Tibial nerve (tissue), 4 donors: Measurements from ENCODE around the gene MAG. TPM values are rescaled to one million over a fixed set of nuclear protein-coding genes. Genes with fewer than 3 reads are reported as not detected.

Experiments
- DNase-seq, 2 donors: peaks; one replicate each; pipeline ENCODE4 v3.0.0-alpha.2; 2019; ENCODE audit warnings: low spot score in 2 of 2
- H3K27ac ChIP-seq, 4 donors: fragments of 200-600 bp; sonication (generic) in 3 of 4; one replicate each; pipeline ENCODE4 v1.5.1; 2017 to 2019; ENCODE audit warnings: mild to moderate bottlenecking in 1 of 4
- H3K27me3 ChIP-seq, 2 donors: fragments of 200-600 bp; sonication (generic) in 1 of 2; one replicate each; pipeline versions ENCODE4 v1.5.1 to v1.6.0; 2017 to 2019
- H3K36me3 ChIP-seq, 3 donors: fragments of 200-600 bp; sonication (generic); one replicate each; pipeline ENCODE4 v1.5.1; 2018 to 2019
- H3K4me1 ChIP-seq, 4 donors: fragments of 200-600 bp; sonication (generic) in 3 of 4; one replicate each; pipeline ENCODE4 v1.5.1; 2017 to 2019
- H3K4me3 ChIP-seq, 4 donors: fragments of 200-600 bp; sonication (generic) in 3 of 4; one replicate each; pipeline ENCODE4 v1.5.1; 2017 to 2019; ENCODE audit warnings: mild to moderate bottlenecking in 1 of 4, moderate library complexity in 1 of 4
- H3K9me3 ChIP-seq, 4 donors: fragments of 200-600 bp; sonication (generic) in 3 of 4; one replicate each; pipeline ENCODE4 v1.5.1; 2017 to 2019
- EP300 ChIP-seq, 2 donors: sonication (generic); formaldehyde crosslinking; IDR thresholded peaks; one replicate each; pipeline ENCODE4 v1.6.1; 2017; ENCODE audit warnings: antibody characterized with exemption in 2 of 2, mild to moderate bottlenecking in 1 of 2
- POLR2A ChIP-seq, 2 donors: fragments of 450-650 bp; IDR thresholded peaks; one replicate each; pipeline ENCODE4 v1.6.1; 2017; ENCODE audit warnings: antibody characterized with exemption in 2 of 2, mild to moderate bottlenecking in 2 of 2, moderate library complexity in 2 of 2
- WGBS, 2 donors: methylation state at CpG; one replicate each; pipeline ENCODE4 v1.1.5; 2018; 5-methylcytosine and 5-hydroxymethylcytosine counted together
- total RNA-seq, 4 donors: library from RNA; depleted of rRNA; stranded (reverse); fragments of >200 nt; gene quantifications; one replicate each; pipeline ENCODE4 v1.1.0, GENCODE V29; 2016
- TF ChIP-seq, protein P1 (sequence below), 5 experiments: fragments of 200-600 bp in 3 of 5; fragments of 450-650 bp in 2 of 5; sonication (generic) in 3 of 5; IDR thresholded peaks; one replicate each; pipeline ENCODE4 v1.5.1; 2016 to 2019; ENCODE audit warnings: antibody characterized with exemption in 5 of 5, mild to moderate bottlenecking in 3 of 5, moderate library complexity in 2 of 5

The MAG gene
- total RNA-seq, 4 donors from 2014 or later: 31.8 to 49.6 (median 38.4) TPM

DNA sequence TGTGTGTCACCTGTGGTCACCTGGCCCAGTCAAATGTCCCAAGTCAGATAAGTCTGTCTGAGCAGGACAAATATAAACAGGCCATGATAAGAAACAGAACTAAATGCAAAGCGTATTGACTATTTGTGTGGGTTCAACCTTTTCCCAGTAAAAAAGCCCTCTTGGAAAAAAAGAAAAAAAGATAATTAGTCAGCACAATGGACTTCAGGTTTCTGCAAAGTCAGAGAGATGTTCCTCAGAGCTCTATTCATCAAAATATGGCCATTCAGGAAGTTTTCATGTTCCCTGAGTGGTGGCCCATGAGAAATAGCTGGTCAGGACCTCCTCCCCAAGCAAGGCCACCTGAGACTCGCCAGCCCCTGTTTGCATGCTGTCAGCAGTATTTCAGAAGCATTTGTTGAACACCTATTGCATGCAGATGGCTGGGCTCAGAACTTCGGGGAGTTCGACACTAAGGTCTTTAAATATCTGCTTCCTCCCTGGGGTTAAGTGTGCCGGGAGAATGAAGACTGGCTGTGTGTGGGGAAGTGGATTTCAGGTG lies 69.0 kb downstream of the MAG start:
- Histone ChIP-seq H3K9me3 (no peaks in the 10 kb centered on the region), H3K4me1 (peaks cover 0 to 7% (median 0%) of the 10 kb centered on the region in 4 donors), H3K36me3 (no peaks in the 10 kb centered on the region), H3K27ac (no peak overlapping the region), H3K27me3 (peaks cover 0 to 11% of the 10 kb centered on the region in 2 donors), H3K4me3 (no peak overlapping the region)
- no peak for TF ChIP-seq POLR2A (IDR thresholded peaks at IDR 0.05)
- no peak for TF ChIP-seq EP300 (IDR thresholded peaks at IDR 0.05)
- TF ChIP-seq, protein P1, sequence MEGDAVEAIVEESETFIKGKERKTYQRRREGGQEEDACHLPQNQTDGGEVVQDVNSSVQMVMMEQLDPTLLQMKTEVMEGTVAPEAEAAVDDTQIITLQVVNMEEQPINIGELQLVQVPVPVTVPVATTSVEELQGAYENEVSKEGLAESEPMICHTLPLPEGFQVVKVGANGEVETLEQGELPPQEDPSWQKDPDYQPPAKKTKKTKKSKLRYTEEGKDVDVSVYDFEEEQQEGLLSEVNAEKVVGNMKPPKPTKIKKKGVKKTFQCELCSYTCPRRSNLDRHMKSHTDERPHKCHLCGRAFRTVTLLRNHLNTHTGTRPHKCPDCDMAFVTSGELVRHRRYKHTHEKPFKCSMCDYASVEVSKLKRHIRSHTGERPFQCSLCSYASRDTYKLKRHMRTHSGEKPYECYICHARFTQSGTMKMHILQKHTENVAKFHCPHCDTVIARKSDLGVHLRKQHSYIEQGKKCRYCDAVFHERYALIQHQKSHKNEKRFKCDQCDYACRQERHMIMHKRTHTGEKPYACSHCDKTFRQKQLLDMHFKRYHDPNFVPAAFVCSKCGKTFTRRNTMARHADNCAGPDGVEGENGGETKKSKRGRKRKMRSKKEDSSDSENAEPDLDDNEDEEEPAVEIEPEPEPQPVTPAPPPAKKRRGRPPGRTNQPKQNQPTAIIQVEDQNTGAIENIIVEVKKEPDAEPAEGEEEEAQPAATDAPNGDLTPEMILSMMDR (IDR thresholded peaks at IDR 0.05): no peak
- 26 to 64% methylated on average over 5 of the region's 5 CpGs for WGBS, 2 donors
- DNase-seq: no peak

DNA sequence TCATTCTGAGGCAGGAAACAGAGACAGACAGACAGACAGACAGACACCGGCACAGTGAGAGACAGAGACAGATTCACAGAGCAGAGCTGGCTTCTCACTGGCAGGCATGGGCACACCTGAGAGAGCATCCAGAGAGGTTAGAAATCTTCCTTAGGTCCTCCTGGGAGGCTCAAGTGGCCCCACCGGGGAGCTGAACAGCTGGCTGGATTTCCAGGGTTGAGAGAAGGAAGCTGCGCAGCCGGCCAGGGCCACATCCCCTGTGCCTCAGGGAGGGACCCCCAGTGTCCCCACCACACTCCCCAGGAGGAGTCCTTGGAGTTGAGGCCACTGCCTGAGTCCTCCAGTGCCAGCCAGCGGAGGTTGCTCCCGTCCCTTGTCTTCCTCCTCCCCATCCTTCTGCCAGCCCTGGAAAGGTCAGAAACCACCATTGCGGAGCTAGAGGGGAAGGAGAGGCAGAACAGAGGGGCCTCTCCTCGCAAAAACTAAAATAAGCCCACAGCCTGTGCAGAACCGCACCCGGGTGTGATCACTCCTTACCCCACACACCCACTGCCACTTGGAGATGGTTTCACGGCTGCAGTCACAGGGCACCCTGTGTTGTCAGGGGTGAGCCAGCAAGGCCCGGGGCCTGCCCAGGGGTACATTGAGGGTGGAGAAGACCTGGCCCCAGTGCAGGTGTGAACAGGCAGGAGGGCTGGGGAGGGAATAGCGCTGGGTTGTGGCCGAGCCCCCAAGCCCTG lies 70.5 kb downstream of the MAG start:
- Histone ChIP-seq H3K4me3 (no peak overlapping the region), H3K27me3 (peaks cover 0 to 11% of the 10 kb centered on the region in 2 donors), H3K27ac (no peak overlapping the region), H3K36me3 (no peaks in the 10 kb centered on the region), H3K9me3 (no peaks in the 10 kb centered on the region), H3K4me1 (peaks cover 0 to 7% (median 0%) of the 10 kb centered on the region in 4 donors)
- DNase-seq: no peak
- TF ChIP-seq EP300 (IDR thresholded peaks at IDR 0.05) (no peak), POLR2A (IDR thresholded peaks at IDR 0.05) (no peak)
- TF ChIP-seq, protein P1 (IDR thresholded peaks at IDR 0.05): no peak
- WGBS, 2 donors: 70 to 74% methylated on average over 12 to 14 of the region's 14 CpGs

DNA sequence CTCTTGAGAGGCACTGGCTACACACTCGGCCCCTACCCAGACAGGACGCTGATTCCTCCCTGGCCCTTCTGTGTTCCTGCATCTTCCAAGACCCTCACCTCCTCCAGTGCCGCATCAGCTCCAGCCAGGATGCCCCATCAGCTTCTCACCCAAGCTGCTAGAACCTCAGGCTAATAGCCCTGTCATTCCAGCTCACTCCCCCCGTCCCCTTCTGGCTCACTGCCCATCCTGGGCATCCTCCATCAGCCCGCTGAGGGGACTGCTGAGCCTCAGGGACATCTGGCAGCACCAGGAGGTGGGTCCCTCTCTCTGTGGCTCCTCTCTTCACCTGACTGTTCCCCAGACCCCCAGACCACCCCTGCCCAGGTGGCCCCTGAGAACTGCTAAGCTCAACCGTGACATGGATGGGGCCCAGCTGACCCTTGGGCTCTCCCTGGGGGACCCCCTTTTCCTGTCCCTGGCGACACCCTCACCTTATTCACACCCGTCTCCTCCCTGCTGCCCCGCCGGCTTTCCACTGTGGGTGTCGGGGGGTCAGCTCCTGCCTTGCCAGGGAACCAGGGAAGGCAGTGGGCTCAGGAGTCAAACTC lies 71.1 kb downstream of the MAG start:
- Histone ChIP-seq H3K36me3 (no peaks in the 10 kb centered on the region), H3K9me3 (no peaks in the 10 kb centered on the region), H3K27ac (no peak overlapping the region), H3K4me1 (peaks cover 0 to 2% (median 0%) of the 10 kb centered on the region in 4 donors), H3K27me3 (peaks cover 0 to 11% of the 10 kb centered on the region in 2 donors), H3K4me3 (no peak overlapping the region)
- DNase-seq: no peak
- TF ChIP-seq, protein P1 (IDR thresholded peaks at IDR 0.05): no peak
- TF ChIP-seq POLR2A (IDR thresholded peaks at IDR 0.05) (no peak), EP300 (IDR thresholded peaks at IDR 0.05) (no peak)
- 69 to 81% methylated on average over 9 to 11 of the region's 11 CpGs for WGBS, 2 donors

Other genes starting within 250 kb of the MAG start
- gene FXYD3, start 176.3 kb upstream of the MAG start, total RNA-seq: 10 to 100 TPM; 10.8 to 33.9 (median 16.6) TPM
- 100 to 1,000 TPM; 207 to 323 (median 302) TPM for gene LGI4, start 157.1 kb upstream of the MAG start, total RNA-seq
- gene FXYD1, start 153.3 kb upstream of the MAG start, total RNA-seq: 100 to 1,000 TPM in 1 of 4 donors, 10 to 100 TPM in 3; 72.9 to 193 (median 84.9) TPM
- gene FXYD7, start 148.9 kb upstream of the MAG start, total RNA-seq: 1 to 10 TPM in 3 of 4 donors, not detected in 1; 2.5 to 5.9 (median 5.7) TPM
- gene FXYD5, start 137.4 kb upstream of the MAG start, total RNA-seq: 10 to 100 TPM; 19.9 to 53.4 (median 37.5) TPM
- gene FAM187B, start 63.4 kb upstream of the MAG start, total RNA-seq: not detected
- gene LSR, start 43.2 kb upstream of the MAG start, total RNA-seq: 10 to 100 TPM in 2 of 4 donors, 1 to 10 TPM in 2; 3.1 to 34.9 (median 19.1) TPM
- 100 to 1,000 TPM in 3 of 4 donors, 10 to 100 TPM in 1; 98.5 to 172 (median 128) TPM for gene USF2, start 23.2 kb upstream of the MAG start, total RNA-seq
- 1 to 10 TPM in 1 of 4 donors, not detected in 3; 2.9 TPM for gene HAMP, start 9.6 kb upstream of the MAG start, total RNA-seq
- 10 to 100 TPM in 3 of 4 donors, 1 to 10 TPM in 1; 7.2 to 22.8 (median 13.4) TPM for gene CD22, start 37.0 kb downstream of the MAG start, total RNA-seq
- gene FFAR1, start 55.7 kb downstream of the MAG start, total RNA-seq: under 1 TPM in 1 of 4 donors, not detected in 3; 0.59 TPM
- under 1 TPM in 1 of 4 donors, not detected in 3; 0.87 TPM for gene FFAR3, start 66.3 kb downstream of the MAG start, total RNA-seq
- gene GPR42, start 78.9 kb downstream of the MAG start, total RNA-seq: not detected
- gene FFAR2, start 156.1 kb downstream of the MAG start, total RNA-seq: under 1 TPM in 1 of 4 donors, not detected in 3; 0.22 TPM
- not detected for gene KRTDAP, start 198.3 kb downstream of the MAG start, total RNA-seq
- 10 to 100 TPM in 3 of 4 donors, 1 to 10 TPM in 1; 8.2 to 33.5 (median 26.5) TPM for gene DMKN, start 221.5 kb downstream of the MAG start, total RNA-seq
- gene SBSN, start 236.2 kb downstream of the MAG start, total RNA-seq: not detected
- gene GAPDHS, start 241.3 kb downstream of the MAG start, total RNA-seq: not detected